Parathyroid adenoma (tissue), 2 donors: ENCODE results near the gene ADCY5.

Source experiments
- H2AFZ ChIP-seq: fragments of 300-600 bp; sonication (generic); one replicate; pipeline ENCODE4 v1.7.0; 2017; ENCODE audit warnings: antibody characterized with exemption, mild to moderate bottlenecking
- H3K27ac ChIP-seq: fragments of 300-600 bp; sonication (generic); one replicate; pipeline ENCODE4 v1.7.0; 2017
- H3K27me3 ChIP-seq: fragments of 300-600 bp; sonication (generic); one replicate; pipeline ENCODE4 v1.7.0; 2017; ENCODE audit warnings: low read length; ENCODE audit not compliant: control insufficient read depth, insufficient read depth
- H3K36me3 ChIP-seq: fragments of 300-600 bp; sonication (generic); one replicate; pipeline ENCODE4 v1.7.0; 2017; ENCODE audit warnings: low read length; ENCODE audit not compliant: control insufficient read depth, insufficient read depth
- H3K4me1 ChIP-seq: fragments of 300-600 bp; sonication (generic); one replicate; pipeline ENCODE4 v1.7.0; 2017; ENCODE audit warnings: control low read depth
- H3K4me2 ChIP-seq: fragments of 300-600 bp; sonication (generic); one replicate; pipeline ENCODE4 v1.7.0; 2017; ENCODE audit warnings: low read length
- H3K4me3 ChIP-seq: fragments of 300-600 bp; sonication (generic); one replicate; pipeline ENCODE4 v1.7.0; 2017; ENCODE audit warnings: low read depth, low read length
- H3K79me2 ChIP-seq: fragments of 300-600 bp; sonication (generic); one replicate; pipeline ENCODE4 v1.7.0; 2017; ENCODE audit warnings: control low read depth
- H3K9ac ChIP-seq: fragments of 300-600 bp; sonication (generic); one replicate; pipeline ENCODE4 v1.7.0; 2017; ENCODE audit warnings: mild to moderate bottlenecking
- H3K9me3 ChIP-seq: fragments of 300-600 bp; sonication (generic); one replicate; pipeline ENCODE4 v1.7.0; 2017; ENCODE audit warnings: low read length; ENCODE audit not compliant: control insufficient read depth
- TF ChIP-seq, protein P1 (sequence below): fragments of 300-600 bp; sonication (generic); IDR thresholded peaks from one replicate; pipeline ENCODE4 v1.7.0; 2017; ENCODE audit warnings: antibody characterized with exemption, mild to moderate bottlenecking
- donor health status: primary hyperparathyroidism.

The ADCY5 gene

DNA sequence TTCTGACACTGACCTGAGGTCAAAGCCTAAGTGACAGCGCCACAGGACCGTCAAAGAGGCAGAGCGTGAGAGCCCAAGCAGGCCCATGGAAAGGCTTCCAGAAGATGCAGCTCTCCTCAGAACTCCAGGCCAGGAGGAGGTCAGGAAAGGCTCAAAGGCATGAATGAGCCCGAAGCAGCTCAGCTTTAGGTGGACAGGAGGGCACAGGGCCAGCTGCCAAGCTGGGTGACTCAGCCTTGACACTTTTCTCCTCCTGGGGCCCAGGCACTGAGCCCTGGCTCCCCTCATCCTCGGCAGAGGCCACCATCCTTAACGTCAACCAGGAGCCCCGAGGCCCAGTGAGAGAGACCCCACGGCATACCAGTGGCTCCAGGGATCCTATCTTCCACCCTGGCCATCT lies 62.9 kb downstream of the ADCY5 start:
- no peak overlapping the region for H3K27ac ChIP-seq
- H3K4me1 ChIP-seq = no peaks in the 10 kb centered on the region
- H3K9me3 ChIP-seq = no peaks in the 10 kb centered on the region
- H3K36me3 ChIP-seq = no peaks in the 10 kb centered on the region
- H3K27me3 ChIP-seq = no peaks in the 10 kb centered on the region
- no peak overlapping the region for H2AFZ ChIP-seq
- no peak overlapping the region for H3K9ac ChIP-seq
- H3K79me2 ChIP-seq = no peaks in the 10 kb centered on the region
- TF ChIP-seq, protein P1, sequence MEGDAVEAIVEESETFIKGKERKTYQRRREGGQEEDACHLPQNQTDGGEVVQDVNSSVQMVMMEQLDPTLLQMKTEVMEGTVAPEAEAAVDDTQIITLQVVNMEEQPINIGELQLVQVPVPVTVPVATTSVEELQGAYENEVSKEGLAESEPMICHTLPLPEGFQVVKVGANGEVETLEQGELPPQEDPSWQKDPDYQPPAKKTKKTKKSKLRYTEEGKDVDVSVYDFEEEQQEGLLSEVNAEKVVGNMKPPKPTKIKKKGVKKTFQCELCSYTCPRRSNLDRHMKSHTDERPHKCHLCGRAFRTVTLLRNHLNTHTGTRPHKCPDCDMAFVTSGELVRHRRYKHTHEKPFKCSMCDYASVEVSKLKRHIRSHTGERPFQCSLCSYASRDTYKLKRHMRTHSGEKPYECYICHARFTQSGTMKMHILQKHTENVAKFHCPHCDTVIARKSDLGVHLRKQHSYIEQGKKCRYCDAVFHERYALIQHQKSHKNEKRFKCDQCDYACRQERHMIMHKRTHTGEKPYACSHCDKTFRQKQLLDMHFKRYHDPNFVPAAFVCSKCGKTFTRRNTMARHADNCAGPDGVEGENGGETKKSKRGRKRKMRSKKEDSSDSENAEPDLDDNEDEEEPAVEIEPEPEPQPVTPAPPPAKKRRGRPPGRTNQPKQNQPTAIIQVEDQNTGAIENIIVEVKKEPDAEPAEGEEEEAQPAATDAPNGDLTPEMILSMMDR = no peak
- H3K4me2 ChIP-seq = no peak overlapping the region
- no peak overlapping the region for H3K4me3 ChIP-seq

DNA sequence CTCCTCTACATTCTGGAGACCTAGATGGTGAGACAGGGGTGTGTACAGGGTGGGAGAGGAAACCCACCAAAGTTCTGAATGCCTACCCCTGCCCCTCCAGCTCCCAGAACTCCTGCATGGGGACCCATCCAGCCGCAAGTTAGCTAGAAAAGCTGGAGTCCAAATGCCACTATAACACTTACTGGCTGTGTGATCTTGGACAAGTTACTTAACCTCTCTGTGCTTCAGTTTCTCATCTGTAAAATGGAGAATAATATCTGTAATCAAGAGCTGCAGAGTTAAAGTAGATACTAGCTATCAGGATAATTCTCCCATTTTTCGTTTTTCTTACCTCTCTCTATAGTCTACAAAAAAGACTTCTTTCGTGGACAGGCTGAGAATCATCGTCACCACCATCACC lies 63.4 kb downstream of the ADCY5 start:
- Histone ChIP-seq H3K27ac (no peak overlapping the region), H3K9ac (no peak overlapping the region), H3K4me2 (no peak overlapping the region), H3K27me3 (no peaks in the 10 kb centered on the region), H3K4me1 (no peaks in the 10 kb centered on the region), H3K36me3 (no peaks in the 10 kb centered on the region), H2AFZ (no peak overlapping the region), H3K4me3 (no peak overlapping the region), H3K9me3 (no peaks in the 10 kb centered on the region), H3K79me2 (no peaks in the 10 kb centered on the region)
- TF ChIP-seq, protein P1 = no peak

GRCh38 chr3:123385001-123385401 lies 63.9 kb downstream of the ADCY5 start:
- TF ChIP-seq, protein P1 = no peak
- Histone ChIP-seq H3K27ac (no peak overlapping the region), H2AFZ (no peak overlapping the region), H3K79me2 (no peaks in the 10 kb centered on the region), H3K9me3 (no peaks in the 10 kb centered on the region), H3K4me2 (no peak overlapping the region), H3K4me1 (no peaks in the 10 kb centered on the region), H3K4me3 (no peak overlapping the region), H3K27me3 (no peaks in the 10 kb centered on the region), H3K9ac (no peak overlapping the region), H3K36me3 (no peaks in the 10 kb centered on the region)

- TF ChIP-seq, protein P1 = no peak
- H3K4me1 ChIP-seq = no peaks in the 10 kb centered on the region
- no peaks in the 10 kb centered on the region for H3K27me3 ChIP-seq
- no peak overlapping the region for H2AFZ ChIP-seq
- no peak overlapping the region for H3K27ac ChIP-seq
- H3K9me3 ChIP-seq = no peaks in the 10 kb centered on the region
- no peak overlapping the region for H3K4me2 ChIP-seq
- no peaks in the 10 kb centered on the region for H3K36me3 ChIP-seq
- no peaks in the 10 kb centered on the region for H3K79me2 ChIP-seq
- H3K9ac ChIP-seq = no peak overlapping the region
- no peak overlapping the region for H3K4me3 ChIP-seq
These were observed 64.6 kb downstream of the ADCY5 start for GRCh38 chr3:123384256-123384655.
